ENCODE measurements around the gene PLAAT3. TPM values are rescaled to one million over a fixed set of nuclear protein-coding genes. Genes with fewer than 3 reads are reported as not detected.

The PLAAT3 gene
- total and polyA plus RNA-seq, 2 of the 8 experiments (the other 6 are each of a cell fraction or from before 2014, with no cell fraction given), result 109 to 190 TPM

DNA sequence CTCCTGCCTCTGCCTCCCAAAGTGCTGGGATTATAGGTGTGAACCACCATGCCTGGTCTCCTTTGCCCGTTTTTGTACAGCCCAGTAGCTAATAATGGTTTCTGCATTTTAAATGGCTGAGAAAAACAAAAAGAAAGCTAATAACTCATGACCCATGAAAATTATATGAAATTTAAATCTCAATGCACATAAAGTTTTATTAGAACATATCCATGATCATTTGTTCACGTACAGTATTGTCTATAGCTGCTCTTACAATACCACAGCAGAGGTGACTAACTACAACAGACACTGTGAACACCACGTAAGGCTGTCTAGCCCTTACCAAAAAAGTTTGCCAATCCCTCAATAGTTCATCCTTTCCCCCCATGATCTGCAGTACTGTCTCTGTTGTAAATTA is 44.7 kb downstream of the PLAAT3 start (continued):
- no peak for TF ChIP-seq BCL11A (IDR thresholded peaks at IDR 0.05; ENCODE audit: low read depth in 2 of 2, low read length in 2 of 2)
- TF ChIP-seq YY1 (IDR thresholded peaks at IDR 0.05; ENCODE audit: low read depth, low read length), result no peak
- no peak for TF ChIP-seq JUND (IDR thresholded peaks at IDR 0.05; ENCODE audit: low read length)
- TF ChIP-seq, protein P1, sequence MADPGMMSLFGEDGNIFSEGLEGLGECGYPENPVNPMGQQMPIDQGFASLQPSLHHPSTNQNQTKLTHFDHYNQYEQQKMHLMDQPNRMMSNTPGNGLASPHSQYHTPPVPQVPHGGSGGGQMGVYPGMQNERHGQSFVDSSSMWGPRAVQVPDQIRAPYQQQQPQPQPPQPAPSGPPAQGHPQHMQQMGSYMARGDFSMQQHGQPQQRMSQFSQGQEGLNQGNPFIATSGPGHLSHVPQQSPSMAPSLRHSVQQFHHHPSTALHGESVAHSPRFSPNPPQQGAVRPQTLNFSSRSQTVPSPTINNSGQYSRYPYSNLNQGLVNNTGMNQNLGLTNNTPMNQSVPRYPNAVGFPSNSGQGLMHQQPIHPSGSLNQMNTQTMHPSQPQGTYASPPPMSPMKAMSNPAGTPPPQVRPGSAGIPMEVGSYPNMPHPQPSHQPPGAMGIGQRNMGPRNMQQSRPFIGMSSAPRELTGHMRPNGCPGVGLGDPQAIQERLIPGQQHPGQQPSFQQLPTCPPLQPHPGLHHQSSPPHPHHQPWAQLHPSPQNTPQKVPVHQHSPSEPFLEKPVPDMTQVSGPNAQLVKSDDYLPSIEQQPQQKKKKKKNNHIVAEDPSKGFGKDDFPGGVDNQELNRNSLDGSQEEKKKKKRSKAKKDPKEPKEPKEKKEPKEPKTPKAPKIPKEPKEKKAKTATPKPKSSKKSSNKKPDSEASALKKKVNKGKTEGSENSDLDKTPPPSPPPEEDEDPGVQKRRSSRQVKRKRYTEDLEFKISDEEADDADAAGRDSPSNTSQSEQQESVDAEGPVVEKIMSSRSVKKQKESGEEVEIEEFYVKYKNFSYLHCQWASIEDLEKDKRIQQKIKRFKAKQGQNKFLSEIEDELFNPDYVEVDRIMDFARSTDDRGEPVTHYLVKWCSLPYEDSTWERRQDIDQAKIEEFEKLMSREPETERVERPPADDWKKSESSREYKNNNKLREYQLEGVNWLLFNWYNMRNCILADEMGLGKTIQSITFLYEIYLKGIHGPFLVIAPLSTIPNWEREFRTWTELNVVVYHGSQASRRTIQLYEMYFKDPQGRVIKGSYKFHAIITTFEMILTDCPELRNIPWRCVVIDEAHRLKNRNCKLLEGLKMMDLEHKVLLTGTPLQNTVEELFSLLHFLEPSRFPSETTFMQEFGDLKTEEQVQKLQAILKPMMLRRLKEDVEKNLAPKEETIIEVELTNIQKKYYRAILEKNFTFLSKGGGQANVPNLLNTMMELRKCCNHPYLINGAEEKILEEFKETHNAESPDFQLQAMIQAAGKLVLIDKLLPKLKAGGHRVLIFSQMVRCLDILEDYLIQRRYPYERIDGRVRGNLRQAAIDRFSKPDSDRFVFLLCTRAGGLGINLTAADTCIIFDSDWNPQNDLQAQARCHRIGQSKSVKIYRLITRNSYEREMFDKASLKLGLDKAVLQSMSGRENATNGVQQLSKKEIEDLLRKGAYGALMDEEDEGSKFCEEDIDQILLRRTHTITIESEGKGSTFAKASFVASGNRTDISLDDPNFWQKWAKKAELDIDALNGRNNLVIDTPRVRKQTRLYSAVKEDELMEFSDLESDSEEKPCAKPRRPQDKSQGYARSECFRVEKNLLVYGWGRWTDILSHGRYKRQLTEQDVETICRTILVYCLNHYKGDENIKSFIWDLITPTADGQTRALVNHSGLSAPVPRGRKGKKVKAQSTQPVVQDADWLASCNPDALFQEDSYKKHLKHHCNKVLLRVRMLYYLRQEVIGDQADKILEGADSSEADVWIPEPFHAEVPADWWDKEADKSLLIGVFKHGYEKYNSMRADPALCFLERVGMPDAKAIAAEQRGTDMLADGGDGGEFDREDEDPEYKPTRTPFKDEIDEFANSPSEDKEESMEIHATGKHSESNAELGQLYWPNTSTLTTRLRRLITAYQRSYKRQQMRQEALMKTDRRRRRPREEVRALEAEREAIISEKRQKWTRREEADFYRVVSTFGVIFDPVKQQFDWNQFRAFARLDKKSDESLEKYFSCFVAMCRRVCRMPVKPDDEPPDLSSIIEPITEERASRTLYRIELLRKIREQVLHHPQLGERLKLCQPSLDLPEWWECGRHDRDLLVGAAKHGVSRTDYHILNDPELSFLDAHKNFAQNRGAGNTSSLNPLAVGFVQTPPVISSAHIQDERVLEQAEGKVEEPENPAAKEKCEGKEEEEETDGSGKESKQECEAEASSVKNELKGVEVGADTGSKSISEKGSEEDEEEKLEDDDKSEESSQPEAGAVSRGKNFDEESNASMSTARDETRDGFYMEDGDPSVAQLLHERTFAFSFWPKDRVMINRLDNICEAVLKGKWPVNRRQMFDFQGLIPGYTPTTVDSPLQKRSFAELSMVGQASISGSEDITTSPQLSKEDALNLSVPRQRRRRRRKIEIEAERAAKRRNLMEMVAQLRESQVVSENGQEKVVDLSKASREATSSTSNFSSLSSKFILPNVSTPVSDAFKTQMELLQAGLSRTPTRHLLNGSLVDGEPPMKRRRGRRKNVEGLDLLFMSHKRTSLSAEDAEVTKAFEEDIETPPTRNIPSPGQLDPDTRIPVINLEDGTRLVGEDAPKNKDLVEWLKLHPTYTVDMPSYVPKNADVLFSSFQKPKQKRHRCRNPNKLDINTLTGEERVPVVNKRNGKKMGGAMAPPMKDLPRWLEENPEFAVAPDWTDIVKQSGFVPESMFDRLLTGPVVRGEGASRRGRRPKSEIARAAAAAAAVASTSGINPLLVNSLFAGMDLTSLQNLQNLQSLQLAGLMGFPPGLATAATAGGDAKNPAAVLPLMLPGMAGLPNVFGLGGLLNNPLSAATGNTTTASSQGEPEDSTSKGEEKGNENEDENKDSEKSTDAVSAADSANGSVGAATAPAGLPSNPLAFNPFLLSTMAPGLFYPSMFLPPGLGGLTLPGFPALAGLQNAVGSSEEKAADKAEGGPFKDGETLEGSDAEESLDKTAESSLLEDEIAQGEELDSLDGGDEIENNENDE (IDR thresholded peaks at IDR 0.05; ENCODE audit: insufficient replicate concordance, low read length), result no peak
- TF ChIP-seq SIX5 (IDR thresholded peaks at IDR 0.05; ENCODE audit: low read depth, low read length), result no peak
- TF ChIP-seq CTCF (IDR thresholded peaks at IDR 0.05; ENCODE audit: control extremely low read depth in 1 of 3, insufficient read depth in 1 of 3, low read depth in 1 of 3, low read length in 3 of 3), result no peak
